ENCODE measurements around the gene ANKRD62.
A peak's percentile ranks its signal among the peaks of the same experiment; 100 is the strongest.

Gene ANKRD62

DNA sequence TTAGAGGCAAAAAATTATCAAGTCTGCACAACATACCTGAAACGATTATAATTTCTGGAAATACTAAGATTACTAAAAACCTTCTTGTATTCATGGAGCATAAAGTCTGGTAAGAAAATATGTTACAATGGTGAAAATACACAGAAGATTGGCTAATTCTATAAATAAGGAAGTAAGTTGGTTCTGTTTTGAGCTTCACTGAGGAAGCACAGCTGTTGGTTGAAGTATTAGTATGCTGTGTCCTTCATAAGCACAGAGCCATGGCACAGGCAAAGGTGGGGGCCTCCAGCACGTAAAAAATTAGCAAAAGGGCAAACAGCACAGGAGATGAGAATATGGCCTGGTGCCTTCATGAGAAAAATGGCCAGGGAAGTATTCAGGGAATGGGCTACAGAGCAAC lies 40.4 kb upstream of the ANKRD62 start:
- TF ChIP-seq EZH2phosphoT487 (IDR thresholded peaks at IDR 0.05; ENCODE audit: low read depth): no peak
- TF ChIP-seq, protein P1, sequence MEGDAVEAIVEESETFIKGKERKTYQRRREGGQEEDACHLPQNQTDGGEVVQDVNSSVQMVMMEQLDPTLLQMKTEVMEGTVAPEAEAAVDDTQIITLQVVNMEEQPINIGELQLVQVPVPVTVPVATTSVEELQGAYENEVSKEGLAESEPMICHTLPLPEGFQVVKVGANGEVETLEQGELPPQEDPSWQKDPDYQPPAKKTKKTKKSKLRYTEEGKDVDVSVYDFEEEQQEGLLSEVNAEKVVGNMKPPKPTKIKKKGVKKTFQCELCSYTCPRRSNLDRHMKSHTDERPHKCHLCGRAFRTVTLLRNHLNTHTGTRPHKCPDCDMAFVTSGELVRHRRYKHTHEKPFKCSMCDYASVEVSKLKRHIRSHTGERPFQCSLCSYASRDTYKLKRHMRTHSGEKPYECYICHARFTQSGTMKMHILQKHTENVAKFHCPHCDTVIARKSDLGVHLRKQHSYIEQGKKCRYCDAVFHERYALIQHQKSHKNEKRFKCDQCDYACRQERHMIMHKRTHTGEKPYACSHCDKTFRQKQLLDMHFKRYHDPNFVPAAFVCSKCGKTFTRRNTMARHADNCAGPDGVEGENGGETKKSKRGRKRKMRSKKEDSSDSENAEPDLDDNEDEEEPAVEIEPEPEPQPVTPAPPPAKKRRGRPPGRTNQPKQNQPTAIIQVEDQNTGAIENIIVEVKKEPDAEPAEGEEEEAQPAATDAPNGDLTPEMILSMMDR (IDR thresholded peaks at IDR 0.05; ENCODE audit: low read depth, low read length): no peak
- H3K27me3 ChIP-seq (ENCODE audit: low read depth, low read length): peaks cover 14% of the 10 kb centered on the region; the same call in 1 of the 2 replicates
- 0 out of 2 replicates have a peak overlapping the region, but pooled peaks have one; percentile 8 for H3K9ac ChIP-seq (ENCODE audit: low read length)
- H2AFZ ChIP-seq (ENCODE audit: low read depth, low read length): no peak overlapping the region
- no peaks in the 10 kb centered on the region for H3K36me3 ChIP-seq (replicated peaks; ENCODE audit: low read depth, low read length)
- H3K4me2 ChIP-seq (ENCODE audit: low read length): peak overlapping the region; percentile 64
- peaks cover 3% of the 10 kb centered on the region for H4K20me1 ChIP-seq (ENCODE audit: insufficient read depth, low read length)
- H3K4me1 ChIP-seq (ENCODE audit: low read length): peaks cover 59% of the 10 kb centered on the region
- H3K27ac ChIP-seq (ENCODE audit: low read length): peak overlapping the region; percentile 26
- H3K79me2 ChIP-seq (ENCODE audit: low read length): no peaks in the 10 kb centered on the region
- H3K4me3 ChIP-seq (ENCODE audit: low read length): peak overlapping the region; percentile 14; the same call in 1 of the 2 replicates
- no peaks in the 10 kb centered on the region for H3K9me3 ChIP-seq (ENCODE audit: insufficient read depth, low read length)

- TF ChIP-seq EZH2phosphoT487 (IDR thresholded peaks at IDR 0.05; ENCODE audit: low read depth): no peak
- TF ChIP-seq, protein P1 (IDR thresholded peaks at IDR 0.05; ENCODE audit: low read depth, low read length): no peak
- Histone ChIP-seq H3K9ac (ENCODE audit: low read length) (no peak overlapping the region), H4K20me1 (ENCODE audit: insufficient read depth, low read length) (no peaks in the 10 kb centered on the region), H3K4me1 (ENCODE audit: low read length) (peaks cover 41% of the 10 kb centered on the region), H3K9me3 (ENCODE audit: insufficient read depth, low read length) (no peaks in the 10 kb centered on the region), H3K4me3 (ENCODE audit: low read length) (no peak overlapping the region), H3K27ac (ENCODE audit: low read length) (no peak overlapping the region), H3K36me3 (replicated peaks; ENCODE audit: low read depth, low read length) (no peaks in the 10 kb centered on the region), H3K79me2 (ENCODE audit: low read length) (no peaks in the 10 kb centered on the region), H2AFZ (ENCODE audit: low read depth, low read length) (no peak overlapping the region), H3K27me3 (ENCODE audit: low read depth, low read length) (peaks cover 9% of the 10 kb centered on the region; the same call in 1 of the 2 replicates), H3K4me2 (ENCODE audit: low read length) (no peak overlapping the region)
These were observed 37.4 kb upstream of the ANKRD62 start for GRCh38 chr18:12056034-12056883.

DNA sequence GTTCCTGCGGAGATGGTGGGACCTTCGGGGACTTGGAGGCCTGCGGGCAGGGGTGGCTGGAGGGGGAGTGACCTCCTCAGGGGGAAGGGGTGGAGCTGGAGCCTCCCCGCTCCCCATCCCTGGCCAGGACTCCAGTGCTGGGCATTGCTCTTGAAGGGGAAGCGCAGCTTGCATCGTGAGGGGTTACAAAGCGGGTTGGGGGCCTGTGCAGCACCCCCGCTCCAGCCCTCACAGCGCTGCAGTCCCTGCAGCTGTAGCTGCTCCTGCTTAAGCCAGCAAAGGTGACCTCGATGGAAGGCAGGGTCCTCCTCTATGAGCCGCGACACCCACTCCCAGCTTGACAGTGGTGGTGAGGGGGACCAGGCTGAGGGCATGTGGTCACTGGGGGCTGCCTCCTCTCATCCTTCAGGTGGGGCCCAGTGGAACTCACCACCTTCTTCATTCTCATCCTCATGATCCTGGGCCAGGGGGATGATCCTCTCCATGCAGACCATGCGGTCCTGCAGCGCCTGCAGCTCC lies 36.7 kb upstream of the ANKRD62 start:
- H3K9ac ChIP-seq (ENCODE audit: low read length): no peak overlapping the region
- no peak overlapping the region for H3K4me2 ChIP-seq (ENCODE audit: low read length)
- TF ChIP-seq EZH2phosphoT487 (IDR thresholded peaks at IDR 0.05; ENCODE audit: low read depth): no peak
- TF ChIP-seq, protein P1 (IDR thresholded peaks at IDR 0.05; ENCODE audit: low read depth, low read length): no peak
- no peak overlapping the region for H2AFZ ChIP-seq (ENCODE audit: low read depth, low read length)
- H3K4me1 ChIP-seq (ENCODE audit: low read length): peaks cover 34% of the 10 kb centered on the region
- H3K79me2 ChIP-seq (ENCODE audit: low read length): no peaks in the 10 kb centered on the region
- H4K20me1 ChIP-seq (ENCODE audit: insufficient read depth, low read length): no peaks in the 10 kb centered on the region
- H3K27me3 ChIP-seq (ENCODE audit: low read depth, low read length): peaks cover 5% of the 10 kb centered on the region; the same call in 1 of the 2 replicates
- no peaks in the 10 kb centered on the region for H3K9me3 ChIP-seq (ENCODE audit: insufficient read depth, low read length)
- no peak overlapping the region for H3K27ac ChIP-seq (ENCODE audit: low read length)
- H3K4me3 ChIP-seq (ENCODE audit: low read length): no peak overlapping the region
- no peaks in the 10 kb centered on the region for H3K36me3 ChIP-seq (replicated peaks; ENCODE audit: low read depth, low read length)

- no peak overlapping the region for H3K4me2 ChIP-seq (ENCODE audit: low read length)
- no peaks in the 10 kb centered on the region for H3K27me3 ChIP-seq (ENCODE audit: low read depth, low read length)
- no peak overlapping the region for H3K4me3 ChIP-seq (ENCODE audit: low read length)
- no peak for TF ChIP-seq EZH2phosphoT487 (IDR thresholded peaks at IDR 0.05; ENCODE audit: low read depth)
- TF ChIP-seq, protein P1 (IDR thresholded peaks at IDR 0.05; ENCODE audit: low read depth, low read length): peak; percentile 14; the same call in 1 of the 2 replicates
- no peak overlapping the region for H3K27ac ChIP-seq (ENCODE audit: low read length)
- no peaks in the 10 kb centered on the region for H3K9me3 ChIP-seq (ENCODE audit: insufficient read depth, low read length)
- no peaks in the 10 kb centered on the region for H3K36me3 ChIP-seq (replicated peaks; ENCODE audit: low read depth, low read length)
- no peak overlapping the region for H2AFZ ChIP-seq (ENCODE audit: low read depth, low read length)
- H3K4me1 ChIP-seq (ENCODE audit: low read length): peaks cover 28% of the 10 kb centered on the region
- no peaks in the 10 kb centered on the region for H4K20me1 ChIP-seq (ENCODE audit: insufficient read depth, low read length)
- no peaks in the 10 kb centered on the region for H3K79me2 ChIP-seq (ENCODE audit: low read length)
- H3K9ac ChIP-seq (ENCODE audit: low read length): no peak overlapping the region
These were observed 36.1 kb upstream of the ANKRD62 start for GRCh38 chr18:12057419-12058039.

Data from OCI-LY3 (cell line).